SK-N-SH (cell line): ENCODE results near the gene HECW1. TPM values are rescaled to one million over a fixed set of nuclear protein-coding genes. Genes with fewer than 3 reads are reported as not detected.
A peak's percentile ranks its signal among the peaks of the same experiment; 100 is the strongest.

Experiments
- CTCF ChIA-PET: fragments of 300-600, 350-600 bp; formaldehyde crosslinking; extraction: SDS; loops from one replicate; lab custom pipeline; 2021; lab: Yijun Ruan, JAX
- POLR2A ChIA-PET: fragments of 350-600 bp; sonication (Branson Sonifier 250); formaldehyde crosslinking; extraction: SDS; loops from one replicate; lab custom pipeline; 2020; ENCODE audit warnings: antibody characterized with exemption, inconsistent platforms; lab: Yijun Ruan, JAX
- DNase-seq: peaks from one replicate; pipeline ENCODE4 v3.0.0; 2012
- H2AFZ ChIP-seq: fragments of 200-600 bp; sonication (generic); 2 replicates; pipeline ENCODE4 v1.8.1; 2016; ENCODE audit warnings: antibody characterized with exemption, mild to moderate bottlenecking, low read depth
- H3F3A ChIP-seq: fragments of 200-600 bp; sonication (generic); replicated peaks from 2 replicates; pipeline ENCODE3; 2016; ENCODE audit warnings: antibody characterized with exemption, mild to moderate bottlenecking; ENCODE audit not compliant: insufficient read depth
- H3K27ac ChIP-seq, 2 experiments: fragments of 200-500 bp in 1 of 2; fragments of 200-600 bp in 1 of 2; sonication (Bioruptor generic) in 1 of 2; sonication (generic), shearing (Covaris generic) in 1 of 2; 2 replicates each; pipeline versions ENCODE4 v1.5.1 to v1.6.1; 2014 to 2016; ENCODE audit warnings: low read depth in 2 of 2, inconsistent platforms in 1 of 2, low read length in 1 of 2, mild to moderate bottlenecking in 1 of 2, mixed read lengths in 1 of 2
- H3K27me3 ChIP-seq: fragments of 200-600 bp; sonication (generic), shearing (Covaris generic); 2 replicates; pipeline ENCODE4 v1.6.1; 2016; ENCODE audit warnings: mixed run types; ENCODE audit not compliant: insufficient read depth
- H3K36me3 ChIP-seq, 2 experiments: fragments of 200-500 bp in 1 of 2; fragments of 200-600 bp in 1 of 2; sonication (Bioruptor generic) in 1 of 2; sonication (generic) in 1 of 2; replicated peaks in 1 of 2; 2 replicates each; pipeline versions ENCODE3 to v1.5.1; 2014 to 2016; ENCODE audit warnings: low read length in 1 of 2, mild to moderate bottlenecking in 1 of 2; ENCODE audit not compliant: insufficient read depth in 2 of 2, control insufficient read depth in 1 of 2
- H3K4me1 ChIP-seq, 2 experiments: fragments of 200-500 bp in 1 of 2; fragments of 200-600 bp in 1 of 2; sonication (Bioruptor generic) in 1 of 2; sonication (generic), shearing (Covaris generic) in 1 of 2; 2 replicates each; pipeline versions ENCODE4 v1.5.1 to v1.6.1; 2014 to 2016; ENCODE audit warnings: low read depth in 1 of 2, low read length in 1 of 2, mixed run types in 1 of 2; ENCODE audit not compliant: insufficient read depth in 2 of 2, control insufficient read depth in 1 of 2
- H3K4me2 ChIP-seq: fragments of 200-600 bp; sonication (generic), shearing (Covaris generic); 2 replicates; pipeline ENCODE4 v1.6.1; 2017; ENCODE audit warnings: mixed run types
- H3K4me3 ChIP-seq, 2 experiments: fragments of 200-500 bp in 1 of 2; fragments of 200-600 bp in 1 of 2; sonication (Bioruptor generic) in 1 of 2; sonication (generic), shearing (Covaris generic) in 1 of 2; 2 replicates each; pipeline versions ENCODE4 v1.5.1 to v1.8.1; 2014 to 2016; ENCODE audit warnings: low read depth in 2 of 2, inconsistent platforms in 1 of 2, low read length in 1 of 2, mild to moderate bottlenecking in 1 of 2, mixed read lengths in 1 of 2, moderate library complexity in 1 of 2
- H3K79me2 ChIP-seq: fragments of 200-600 bp; sonication (generic); 2 replicates; pipeline ENCODE4 v1.8.1; 2017; ENCODE audit warnings: mild to moderate bottlenecking; ENCODE audit not compliant: insufficient read depth
- H3K9ac ChIP-seq: fragments of 200-600 bp; sonication (generic); 2 replicates; pipeline ENCODE4 v1.6.1; 2017; ENCODE audit warnings: mixed run types
- H3K9me2 ChIP-seq: fragments of 200-600 bp; sonication (generic); 2 replicates; pipeline ENCODE4 v1.6.1; 2017; ENCODE audit warnings: mixed run types
- H3K9me3 ChIP-seq: fragments of 200-600 bp; sonication (generic); 2 replicates; pipeline ENCODE4 v1.6.1; 2017; ENCODE audit warnings: mixed run types, mild to moderate bottlenecking, moderate library complexity
- H4K20me1 ChIP-seq: fragments of 200-600 bp; sonication (generic); 2 replicates; pipeline ENCODE4 v1.6.1; 2017; ENCODE audit warnings: mild to moderate bottlenecking, mixed run types; ENCODE audit not compliant: insufficient read depth
- CHD2 ChIP-seq: fragments of 150-350 bp; IDR thresholded peaks from 2 replicates; pipeline ENCODE4 v1.6.1; 2018; ENCODE audit warnings: low read length; ENCODE audit not compliant: partially characterized antibody
- ELF1 ChIP-seq: IDR thresholded peaks from 2 replicates; pipeline ENCODE4 v1.4.0; 2012
- EZH2phosphoT487 ChIP-seq: fragments of 200-600 bp; sonication (generic); IDR thresholded peaks from 2 replicates; pipeline ENCODE4 v1.6.1; 2017; ENCODE audit warnings: low read depth, mixed run types, mild to moderate bottlenecking, antibody characterized with exemption, moderate library complexity, borderline replicate concordance
- GABPA ChIP-seq: IDR thresholded peaks from 2 replicates; pipeline ENCODE4 v1.4.0; 2012; ENCODE audit warnings: low read depth, mild to moderate bottlenecking
- IRF3 ChIP-seq: fragments of 150-350 bp; IDR thresholded peaks from 2 replicates; pipeline ENCODE4 v1.6.1; 2016; ENCODE audit warnings: mild to moderate bottlenecking, low read depth, low read length
- JUND ChIP-seq: IDR thresholded peaks from 2 replicates; pipeline ENCODE4 v1.4.0; 2012
- NFIC ChIP-seq: IDR thresholded peaks from 2 replicates; pipeline ENCODE4 v1.4.0; 2012; ENCODE audit warnings: borderline replicate concordance
- NRF1 ChIP-seq: IDR thresholded peaks from 2 replicates; pipeline ENCODE4 v1.6.1; 2012; ENCODE audit warnings: low read depth, mild to moderate bottlenecking, low read length
- PBX3 ChIP-seq: IDR thresholded peaks from 2 replicates; pipeline ENCODE4; 2012
- RCOR1 ChIP-seq: fragments of 150-350 bp; IDR thresholded peaks from 2 replicates; pipeline ENCODE4 v1.6.1; 2017; ENCODE audit warnings: antibody characterized with exemption, low read length
- RFX5 ChIP-seq: IDR thresholded peaks from 2 replicates; pipeline ENCODE4 v1.6.1; 2012; ENCODE audit warnings: mild to moderate bottlenecking, improper control_type of control experiment, low read length
- SIN3A ChIP-seq: IDR thresholded peaks from 2 replicates; pipeline ENCODE4 v1.6.1; 2012; ENCODE audit warnings: low read depth, mild to moderate bottlenecking, low read length, moderate library complexity, borderline replicate concordance
- SMC3 ChIP-seq: IDR thresholded peaks from 2 replicates; pipeline ENCODE4 v1.6.1; 2012; ENCODE audit warnings: low read depth, low read length, improper control_type of control experiment
- TEAD4 ChIP-seq: IDR thresholded peaks from 2 replicates; pipeline ENCODE4 v1.4.0; 2012; ENCODE audit warnings: mild to moderate bottlenecking, borderline replicate concordance; ENCODE audit not compliant: insufficient read depth
- ZBTB33 ChIP-seq: IDR thresholded peaks from 2 replicates; pipeline ENCODE4 v1.4.0; 2012; ENCODE audit warnings: low read depth, borderline replicate concordance
- WGBS: methylation state at CpG from one replicate; pipeline ENCODE4 v1.1.6; 2017; ENCODE audit warnings: low lambda C conversion rate; 5-methylcytosine and 5-hydroxymethylcytosine counted together
- polyA plus RNA-seq, 3 experiments: library from polyadenylated mRNA; depleted of rRNA; stranded (reverse); fragments of >200 nt; gene quantifications; 2 replicates each; pipeline ENCODE4 v1.2.3, GENCODE V29; 2012
- TF ChIP-seq, protein P1 (sequence below): IDR thresholded peaks from 2 replicates; pipeline ENCODE4 v1.6.1; 2012; ENCODE audit warnings: mild to moderate bottlenecking, low read depth, low read length, moderate library complexity
- TF ChIP-seq, protein P2 (sequence below): fragments of 200-600 bp; sonication (generic); IDR thresholded peaks from 2 replicates; pipeline ENCODE4 v1.6.1; 2017; ENCODE audit warnings: antibody characterized with exemption, mild to moderate bottlenecking, moderate library complexity

The HECW1 gene
- polyA plus RNA-seq, 1 of the 3 experiments (the other 2 are of a cell fraction): not detected

GRCh38 chr7:43602256-43602655 is 489.8 kb downstream of the HECW1 start:
- no peak for DNase-seq
- TF ChIP-seq TEAD4 (no peak), ELF1 (no peak), SIN3A (no peak), IRF3 (no peak), NFIC (peak; percentile 22; the same call in 1 of the 2 replicates), PBX3 (no peak)
- TF ChIP-seq, protein P1, sequence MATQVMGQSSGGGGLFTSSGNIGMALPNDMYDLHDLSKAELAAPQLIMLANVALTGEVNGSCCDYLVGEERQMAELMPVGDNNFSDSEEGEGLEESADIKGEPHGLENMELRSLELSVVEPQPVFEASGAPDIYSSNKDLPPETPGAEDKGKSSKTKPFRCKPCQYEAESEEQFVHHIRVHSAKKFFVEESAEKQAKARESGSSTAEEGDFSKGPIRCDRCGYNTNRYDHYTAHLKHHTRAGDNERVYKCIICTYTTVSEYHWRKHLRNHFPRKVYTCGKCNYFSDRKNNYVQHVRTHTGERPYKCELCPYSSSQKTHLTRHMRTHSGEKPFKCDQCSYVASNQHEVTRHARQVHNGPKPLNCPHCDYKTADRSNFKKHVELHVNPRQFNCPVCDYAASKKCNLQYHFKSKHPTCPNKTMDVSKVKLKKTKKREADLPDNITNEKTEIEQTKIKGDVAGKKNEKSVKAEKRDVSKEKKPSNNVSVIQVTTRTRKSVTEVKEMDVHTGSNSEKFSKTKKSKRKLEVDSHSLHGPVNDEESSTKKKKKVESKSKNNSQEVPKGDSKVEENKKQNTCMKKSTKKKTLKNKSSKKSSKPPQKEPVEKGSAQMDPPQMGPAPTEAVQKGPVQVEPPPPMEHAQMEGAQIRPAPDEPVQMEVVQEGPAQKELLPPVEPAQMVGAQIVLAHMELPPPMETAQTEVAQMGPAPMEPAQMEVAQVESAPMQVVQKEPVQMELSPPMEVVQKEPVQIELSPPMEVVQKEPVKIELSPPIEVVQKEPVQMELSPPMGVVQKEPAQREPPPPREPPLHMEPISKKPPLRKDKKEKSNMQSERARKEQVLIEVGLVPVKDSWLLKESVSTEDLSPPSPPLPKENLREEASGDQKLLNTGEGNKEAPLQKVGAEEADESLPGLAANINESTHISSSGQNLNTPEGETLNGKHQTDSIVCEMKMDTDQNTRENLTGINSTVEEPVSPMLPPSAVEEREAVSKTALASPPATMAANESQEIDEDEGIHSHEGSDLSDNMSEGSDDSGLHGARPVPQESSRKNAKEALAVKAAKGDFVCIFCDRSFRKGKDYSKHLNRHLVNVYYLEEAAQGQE: no peak
- H3F3A ChIP-seq: peaks cover 44% of the 10 kb centered on the region
- 100% methylated on average over 1 of the region's 1 CpG for WGBS
- no peak overlapping the region for H3K4me3 ChIP-seq
- CTCF ChIA-PET: interaction anchor here (1.5 to 3.4 kb wide), 6 partner anchors 9 to 98 kb away, joined by 3 to 20 read pairs (median 4); partner anchors contain the start of gene STK17A
- H3K9ac ChIP-seq: no peak overlapping the region
- H3K9me3 ChIP-seq: 0 out of 2 replicates have a peak, but pooled peaks cover 5% of the 10 kb centered on the region
- no peaks in the 10 kb centered on the region for H3K9me2 ChIP-seq
- H2AFZ ChIP-seq: no peak overlapping the region
- peaks cover 98% of the 10 kb centered on the region for H4K20me1 ChIP-seq
- H3K79me2 ChIP-seq: peaks cover 100% of the 10 kb centered on the region
- no peak overlapping the region for H3K4me2 ChIP-seq
- no peak overlapping the region for H3K27ac ChIP-seq
- no peaks in the 10 kb centered on the region; a peak in 1 of 4 replicates for H3K4me1 ChIP-seq
- POLR2A ChIA-PET: no interaction called here
- H3K27me3 ChIP-seq: no peaks in the 10 kb centered on the region
- peaks cover 75 to 99% of the 10 kb centered on the region in 2 experiments for H3K36me3 ChIP-seq

GRCh38 chr7:43604251-43604650 is 491.8 kb downstream of the HECW1 start:
- 98% methylated on average over 1 of the region's 1 CpG for WGBS
- peaks cover 97% of the 10 kb centered on the region for H4K20me1 ChIP-seq
- H3K36me3 ChIP-seq: peaks cover 79 to 99% of the 10 kb centered on the region in 2 experiments
- no peak overlapping the region for H2AFZ ChIP-seq
- no peak overlapping the region for H3K4me2 ChIP-seq
- H3K9ac ChIP-seq: no peak overlapping the region
- peaks cover 100% of the 10 kb centered on the region for H3K79me2 ChIP-seq
- no peak for DNase-seq
- 0 out of 2 replicates have a peak, but pooled peaks cover 5% of the 10 kb centered on the region for H3K9me3 ChIP-seq
- H3F3A ChIP-seq: peaks cover 49% of the 10 kb centered on the region
- ChIA-PET CTCF (interaction anchor here (0.6 to 4.0 kb wide), 6 partner anchors 10 to 234 kb away, joined by 3 to 28 read pairs (median 8); partner anchors contain the start of gene STK17A), POLR2A (no interaction called here)
- H3K27me3 ChIP-seq: no peaks in the 10 kb centered on the region
- H3K27ac ChIP-seq: no peak overlapping the region
- no peaks in the 10 kb centered on the region for H3K9me2 ChIP-seq
- H3K4me3 ChIP-seq: no peak overlapping the region
- H3K4me1 ChIP-seq: no peaks in the 10 kb centered on the region; a peak in 1 of 4 replicates
- TF ChIP-seq RCOR1 (no peak), SMC3 (no peak), ELF1 (no peak), RFX5 (no peak), NRF1 (no peak), JUND (no peak), ZBTB33 (no peak), EZH2phosphoT487 (no peak), SIN3A (no peak), GABPA (no peak), CHD2 (no peak), TEAD4 (no peak)
- TF ChIP-seq, protein P2, sequence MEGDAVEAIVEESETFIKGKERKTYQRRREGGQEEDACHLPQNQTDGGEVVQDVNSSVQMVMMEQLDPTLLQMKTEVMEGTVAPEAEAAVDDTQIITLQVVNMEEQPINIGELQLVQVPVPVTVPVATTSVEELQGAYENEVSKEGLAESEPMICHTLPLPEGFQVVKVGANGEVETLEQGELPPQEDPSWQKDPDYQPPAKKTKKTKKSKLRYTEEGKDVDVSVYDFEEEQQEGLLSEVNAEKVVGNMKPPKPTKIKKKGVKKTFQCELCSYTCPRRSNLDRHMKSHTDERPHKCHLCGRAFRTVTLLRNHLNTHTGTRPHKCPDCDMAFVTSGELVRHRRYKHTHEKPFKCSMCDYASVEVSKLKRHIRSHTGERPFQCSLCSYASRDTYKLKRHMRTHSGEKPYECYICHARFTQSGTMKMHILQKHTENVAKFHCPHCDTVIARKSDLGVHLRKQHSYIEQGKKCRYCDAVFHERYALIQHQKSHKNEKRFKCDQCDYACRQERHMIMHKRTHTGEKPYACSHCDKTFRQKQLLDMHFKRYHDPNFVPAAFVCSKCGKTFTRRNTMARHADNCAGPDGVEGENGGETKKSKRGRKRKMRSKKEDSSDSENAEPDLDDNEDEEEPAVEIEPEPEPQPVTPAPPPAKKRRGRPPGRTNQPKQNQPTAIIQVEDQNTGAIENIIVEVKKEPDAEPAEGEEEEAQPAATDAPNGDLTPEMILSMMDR: no peak
